WTC11 (cell line): ENCODE data around the gene UGT1A8.

Experiments used
- CTCF ChIP-seq: fragments of 200-600 bp; IDR thresholded peaks from 2 replicates; pipeline ENCODE4 v1.8.0; 2022; ENCODE audit warnings: antibody characterized with exemption
- E2F4 ChIP-seq: sonication (generic); formaldehyde crosslinking; IDR thresholded peaks from 2 replicates; pipeline ENCODE4 v1.8.1; 2022; ENCODE audit warnings: low read depth, mild to moderate bottlenecking, moderate library complexity, missing genetic modification reagents, borderline replicate concordance
- HMGA2 ChIP-seq: fragments of 250-450 bp; sonication (Bioruptor Pico); IDR thresholded peaks from 2 replicates; pipeline ENCODE4 v1.4.0; 2021; ENCODE audit warnings: mild to moderate bottlenecking, moderate library complexity
- MYBL2 ChIP-seq: sonication (generic); formaldehyde crosslinking; IDR thresholded peaks from 2 replicates; pipeline ENCODE4 v1.8.1; 2023; ENCODE audit warnings: mild to moderate bottlenecking, moderate library complexity, missing genetic modification reagents
- NR3C1 ChIP-seq: sonication (generic); formaldehyde crosslinking; conservative IDR thresholded peaks from 2 replicates; pipeline ENCODE4 v1.8.1; 2023; ENCODE audit warnings: low read depth, mild to moderate bottlenecking, missing genetic modification reagents
- RELA ChIP-seq: sonication (generic); formaldehyde crosslinking; IDR thresholded peaks from 2 replicates; pipeline ENCODE4 v1.8.1; 2022; ENCODE audit warnings: missing genetic modification reagents, mild to moderate bottlenecking, borderline replicate concordance
- SP1 ChIP-seq: sonication (generic); formaldehyde crosslinking; conservative IDR thresholded peaks from 2 replicates; pipeline ENCODE4 v1.8.1; 2022; ENCODE audit warnings: missing genetic modification reagents
- STAT6 ChIP-seq: sonication (generic); formaldehyde crosslinking; conservative IDR thresholded peaks from 2 replicates; pipeline ENCODE4 v1.8.1; 2023; ENCODE audit warnings: mild to moderate bottlenecking, low read depth, missing genetic modification reagents, moderate library complexity
- USF2 ChIP-seq: sonication (generic); formaldehyde crosslinking; IDR thresholded peaks from 2 replicates; pipeline ENCODE4 v1.8.1; 2023; ENCODE audit warnings: mild to moderate bottlenecking, missing genetic modification reagents, moderate library complexity
- ZBTB21 ChIP-seq: sonication (generic); formaldehyde crosslinking; IDR thresholded peaks from 2 replicates; pipeline ENCODE4 v1.8.1; 2023; ENCODE audit warnings: mild to moderate bottlenecking, missing genetic modification reagents, borderline replicate concordance
- TF ChIP-seq, protein P1 (sequence below): sonication (generic); formaldehyde crosslinking; IDR thresholded peaks from 2 replicates; pipeline ENCODE4 v1.8.1; 2022; ENCODE audit warnings: mild to moderate bottlenecking, missing genetic modification reagents, moderate library complexity, borderline replicate concordance

DNA sequence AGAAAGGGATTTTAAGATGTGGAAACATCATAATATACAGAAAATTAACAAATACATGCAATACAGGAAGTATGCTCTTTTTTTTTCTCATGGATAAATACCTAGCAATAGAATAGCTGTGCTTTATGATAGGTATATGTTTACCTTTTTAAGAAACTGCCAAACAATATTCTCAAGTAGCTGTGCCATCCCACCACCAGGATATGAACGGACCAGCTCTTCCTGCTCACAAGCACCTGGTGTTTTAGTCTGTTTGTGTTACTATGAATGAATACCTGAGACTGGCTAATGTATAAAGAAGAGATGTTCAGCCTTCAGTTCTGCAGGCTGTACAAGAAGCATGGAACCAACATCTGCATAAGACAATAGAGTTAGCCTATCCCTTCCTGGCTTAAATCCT is 19.9 kb upstream of the UGT1A8 start:
- TF ChIP-seq STAT6 (CRISPR knock-in tag) (no peak), CTCF (no peak), RELA (CRISPR knock-in tag) (no peak), USF2 (CRISPR knock-in tag) (no peak), NR3C1 (CRISPR knock-in tag) (no peak), HMGA2 (CRISPR knock-in tag) (no peak), MYBL2 (CRISPR knock-in tag) (no peak), ZBTB21 (CRISPR knock-in tag) (no peak), SP1 (CRISPR knock-in tag) (no peak), E2F4 (CRISPR knock-in tag) (no peak)
- TF ChIP-seq, protein P1, sequence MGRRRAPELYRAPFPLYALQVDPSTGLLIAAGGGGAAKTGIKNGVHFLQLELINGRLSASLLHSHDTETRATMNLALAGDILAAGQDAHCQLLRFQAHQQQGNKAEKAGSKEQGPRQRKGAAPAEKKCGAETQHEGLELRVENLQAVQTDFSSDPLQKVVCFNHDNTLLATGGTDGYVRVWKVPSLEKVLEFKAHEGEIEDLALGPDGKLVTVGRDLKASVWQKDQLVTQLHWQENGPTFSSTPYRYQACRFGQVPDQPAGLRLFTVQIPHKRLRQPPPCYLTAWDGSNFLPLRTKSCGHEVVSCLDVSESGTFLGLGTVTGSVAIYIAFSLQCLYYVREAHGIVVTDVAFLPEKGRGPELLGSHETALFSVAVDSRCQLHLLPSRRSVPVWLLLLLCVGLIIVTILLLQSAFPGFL: no peak
